Measurements from ENCODE around the gene CCDC12. TPM values are rescaled to one million over a fixed set of nuclear protein-coding genes. Genes with fewer than 3 reads are reported as not detected.

The CCDC12 gene
- total RNA-seq (10 to 100 TPM; 59.3 to 59.4 TPM), polyA plus RNA-seq (100 to 1,000 TPM in 1 of 2 donors, 10 to 100 TPM in 1; 86.5 to 102 TPM)

DNA sequence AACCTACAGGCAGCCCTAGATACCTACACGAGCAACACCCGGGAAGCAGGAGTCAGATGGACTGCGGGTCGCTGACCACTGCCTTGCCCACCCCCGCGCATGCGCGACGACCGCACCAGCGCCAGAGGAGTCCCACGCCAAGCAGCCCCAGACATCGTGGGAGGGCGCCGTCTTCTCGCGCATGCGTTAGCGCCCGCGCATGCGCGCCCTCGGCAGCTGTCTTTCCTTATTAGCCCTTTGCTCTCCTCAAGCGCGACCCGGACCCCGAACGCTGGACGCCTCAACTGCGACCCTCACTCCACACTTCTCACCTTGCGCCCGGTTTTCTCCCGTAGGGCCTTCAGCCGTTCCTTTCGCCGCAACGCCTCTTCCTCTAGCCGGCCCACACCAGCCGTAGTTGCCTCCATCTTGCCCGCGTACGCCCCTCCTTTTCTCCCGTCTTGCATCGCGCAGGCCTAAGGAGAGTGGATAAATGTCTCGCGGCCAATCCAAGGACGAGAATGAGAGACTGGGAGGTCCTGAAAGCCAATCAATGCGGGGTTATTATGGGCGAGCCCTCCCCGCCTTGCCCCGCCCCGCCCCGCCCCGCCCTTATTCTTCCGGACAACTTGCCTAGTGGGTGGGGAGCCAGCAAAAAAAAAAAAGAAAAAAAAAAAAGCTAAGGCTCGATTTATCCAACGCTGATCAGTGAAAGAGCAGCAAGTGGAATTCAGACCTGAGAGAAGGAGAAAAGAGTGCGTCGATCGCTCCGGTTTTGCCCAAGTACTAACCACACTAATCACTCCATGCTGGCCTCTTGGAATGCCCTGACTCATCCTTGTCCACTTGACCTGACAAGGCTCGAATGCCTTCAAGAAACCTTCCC lies at the start of gene CCDC12:
TSS of gene CCDC12 (minus strand) at position 420 of the 865 bp plus-strand sequence. CDS start at position 407, 13 bp downstream.
- peaks cover 75% of the 10 kb centered on the region for H3K4me1 ChIP-seq (ENCODE audit: insufficient read depth, low read length)
- H3K27ac ChIP-seq (ENCODE audit: low read depth, low read length), result peak within 1 kb of the TSS; percentile 89
- peak within 1 kb of the TSS; percentile 67 to 99 for H3K4me3 ChIP-seq (ENCODE audit: low read length in 2 of 2)
- Mint-ChIP-seq H3K4me1 (peaks cover 45 to 78% (median 62%) of the 10 kb centered on the region in 4 donors), H3K36me3 (peaks cover 9 to 31% of the 10 kb centered on the region in 2 donors), H3K4me3 (peak within 1 kb of the TSS; percentile 94 to 100 (median 100)), H3K27ac (peak within 1 kb of the TSS; percentile 90 to 100 (median 99)), H3K27me3 (no peaks in the 10 kb centered on the region), H3K9me3 (peaks cover 0 to 2% (median 0%) of the 10 kb centered on the region in 8 donors)
- CTCF ChIA-PET (ENCODE audit: partially characterized antibody), result interaction anchor here (0.7 to 1.6 kb wide), 5 partner anchors 11 to 49 kb away, joined by 3 to 9 read pairs (median 3); no protein-coding TSS in a partner anchor
- DNase-seq, result peak; percentile 97 to 98 (median 98)
- no peaks in the 10 kb centered on the region for H3K27me3 ChIP-seq (ENCODE audit: insufficient read depth, low read length)
- POLR2A ChIA-PET (ENCODE audit: partially characterized antibody), result interaction anchor here (0.6 to 13.4 kb wide), 14 partner anchors 9 to 1463 kb away, joined by 3 to 222 read pairs (median 6); no protein-coding TSS in a partner anchor
- H3K36me3 ChIP-seq (ENCODE audit: insufficient read depth, low read length), result no peaks in the 10 kb centered on the region
- H3K9me3 ChIP-seq (ENCODE audit: control insufficient read depth in 1 of 2, low read length in 2 of 2), result no peaks in the 10 kb centered on the region
- intact Hi-C loops (cut with micrococcal nuclease), result loop anchor here (1.0 to 5.0 kb wide), 4 partner anchors 61 to 306 kb away; partner anchors contain the start of genes KIF9, KLHL18 and SETD2

DNA sequence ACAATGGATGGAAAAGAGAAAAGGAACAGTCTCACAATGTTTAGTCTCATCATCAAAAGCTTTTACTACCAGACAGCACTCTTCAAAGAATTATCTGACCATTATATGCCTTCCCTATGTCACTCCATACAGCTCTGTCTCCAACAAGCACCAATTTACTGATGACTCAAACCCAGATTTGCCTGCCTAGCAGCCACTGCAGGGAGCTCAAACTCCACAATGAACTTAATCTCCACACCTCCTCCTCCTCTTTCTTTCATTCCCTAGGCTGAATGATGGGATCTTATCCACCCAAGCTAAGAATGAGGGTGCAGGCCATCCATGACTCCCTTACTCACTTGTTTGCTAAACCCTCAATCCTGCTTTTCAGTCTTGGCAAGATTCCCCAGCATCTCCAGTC lies 48.4 kb upstream of the CCDC12 start:
- POLR2A ChIA-PET (ENCODE audit: partially characterized antibody), result no interaction called here
- Mint-ChIP-seq H3K4me3 (no peak overlapping the region), H3K4me1 (peaks cover 16 to 28% (median 23%) of the 10 kb centered on the region in 4 donors), H3K27me3 (no peaks in the 10 kb centered on the region), H3K36me3 (peaks cover 7 to 31% of the 10 kb centered on the region in 2 donors), H3K9me3 (no peaks in the 10 kb centered on the region), H3K27ac (peak overlapping the region in 5 of 7 donors; percentile 29 to 75 (median 68))
- Histone ChIP-seq H3K36me3 (ENCODE audit: insufficient read depth, low read length) (peaks cover 5% of the 10 kb centered on the region), H3K27me3 (ENCODE audit: insufficient read depth, low read length) (no peaks in the 10 kb centered on the region), H3K4me1 (ENCODE audit: insufficient read depth, low read length) (no peaks in the 10 kb centered on the region), H3K9me3 (ENCODE audit: control insufficient read depth in 1 of 2, low read length in 2 of 2) (no peaks in the 10 kb centered on the region), H3K27ac (ENCODE audit: low read depth, low read length) (no peak overlapping the region), H3K4me3 (ENCODE audit: low read length in 2 of 2) (no peak overlapping the region)
- CTCF ChIA-PET (ENCODE audit: partially characterized antibody), result no interaction called here
- no peak for DNase-seq
- intact Hi-C loops (cut with micrococcal nuclease), result loop anchor here (2.0 kb wide), 1 partner anchor 14 kb away; no protein-coding TSS in a partner anchor

DNA sequence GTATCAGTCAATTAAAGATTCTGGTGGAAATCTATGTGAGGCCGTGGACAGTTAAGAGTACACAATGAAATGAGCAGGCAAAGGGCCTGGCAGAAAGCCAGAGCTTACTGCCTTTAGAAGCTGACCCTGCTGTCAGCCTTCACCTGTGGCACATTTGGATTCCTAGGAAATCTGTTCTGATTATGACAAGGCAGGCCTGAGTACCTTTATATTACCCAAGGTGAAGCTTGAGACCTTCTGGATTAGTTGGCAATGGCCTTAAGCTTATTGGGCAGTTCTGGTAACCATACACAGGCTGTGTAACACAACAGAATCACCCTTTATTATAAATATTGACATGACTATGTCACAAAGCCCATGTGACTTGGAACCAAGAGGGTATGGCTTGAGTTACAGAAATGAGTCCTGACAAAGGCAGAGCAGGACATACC lies 46.1 kb upstream of the CCDC12 start:
- no peaks in the 10 kb centered on the region for H3K27me3 ChIP-seq (ENCODE audit: insufficient read depth, low read length)
- Mint-ChIP-seq H3K4me3 (no peak overlapping the region), H3K4me1 (peaks cover 22 to 44% (median 37%) of the 10 kb centered on the region in 4 donors), H3K27ac (peak overlapping the region in 4 of 7 donors; percentile 29 to 81 (median 51)), H3K36me3 (peaks cover 17 to 35% of the 10 kb centered on the region in 2 donors), H3K9me3 (no peaks in the 10 kb centered on the region), H3K27me3 (no peaks in the 10 kb centered on the region)
- H3K4me1 ChIP-seq (ENCODE audit: insufficient read depth, low read length), result peaks cover 7% of the 10 kb centered on the region
- intact Hi-C loops (cut with micrococcal nuclease), result no loop called here
- DNase-seq, result no peak
- no peaks in the 10 kb centered on the region for H3K9me3 ChIP-seq (ENCODE audit: control insufficient read depth in 1 of 2, low read length in 2 of 2)
- H3K4me3 ChIP-seq (ENCODE audit: low read length in 2 of 2), result no peak overlapping the region
- CTCF ChIA-PET (ENCODE audit: partially characterized antibody), result interaction anchor here (1.1 to 1.6 kb wide), 2 partner anchors 10 to 141 kb away, joined by 3 to 4 read pairs; partner anchors contain the start of gene SETD2
- POLR2A ChIA-PET (ENCODE audit: partially characterized antibody), result no interaction called here
- peaks cover 6% of the 10 kb centered on the region for H3K36me3 ChIP-seq (ENCODE audit: insufficient read depth, low read length)
- H3K27ac ChIP-seq (ENCODE audit: low read depth, low read length), result no peak overlapping the region

DNA sequence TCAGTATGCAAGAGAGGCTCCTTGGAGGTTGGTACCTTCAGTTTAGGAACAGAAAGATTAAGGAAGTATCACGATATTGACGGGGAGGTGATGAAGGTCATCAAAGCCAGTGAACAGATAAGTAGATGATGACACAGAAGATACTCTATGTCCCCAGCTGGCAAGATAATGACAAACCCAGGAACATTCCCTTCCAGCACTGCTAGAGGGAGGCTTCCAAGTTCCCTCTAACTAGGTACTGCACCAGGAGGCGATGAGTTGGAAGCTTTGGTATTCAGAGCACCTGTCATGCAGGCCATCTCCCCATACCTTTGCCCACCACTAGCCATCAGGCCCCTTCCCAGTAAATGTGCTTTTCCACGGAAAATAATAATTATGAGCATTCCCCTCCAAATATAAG lies 43.8 kb upstream of the CCDC12 start:
- ChIA-PET POLR2A (ENCODE audit: partially characterized antibody) (interaction anchor here (1.0 to 1.3 kb wide), 2 partner anchors 21 to 144 kb away, joined by 3 read pairs; partner anchors contain the start of gene SETD2), CTCF (ENCODE audit: partially characterized antibody) (interaction anchor here (2.7 kb wide), 1 partner anchor 22 kb away, joined by 7 read pairs; no protein-coding TSS in a partner anchor)
- no peak for DNase-seq
- intact Hi-C loops (cut with micrococcal nuclease), result no loop called here
- no peaks in the 10 kb centered on the region for H3K9me3 ChIP-seq (ENCODE audit: control insufficient read depth in 1 of 2, low read length in 2 of 2)
- peaks cover 21% of the 10 kb centered on the region for H3K4me1 ChIP-seq (ENCODE audit: insufficient read depth, low read length)
- Mint-ChIP-seq H3K4me3 (no peak overlapping the region), H3K9me3 (no peaks in the 10 kb centered on the region), H3K36me3 (peaks cover 12 to 46% of the 10 kb centered on the region in 2 donors), H3K27ac (peak overlapping the region; percentile 57 to 89 (median 74)), H3K27me3 (no peaks in the 10 kb centered on the region), H3K4me1 (peaks cover 26 to 50% (median 39%) of the 10 kb centered on the region in 4 donors)
- no peak overlapping the region for H3K4me3 ChIP-seq (ENCODE audit: low read length in 2 of 2)
- no peak overlapping the region for H3K27ac ChIP-seq (ENCODE audit: low read depth, low read length)
- no peaks in the 10 kb centered on the region for H3K27me3 ChIP-seq (ENCODE audit: insufficient read depth, low read length)
- H3K36me3 ChIP-seq (ENCODE audit: insufficient read depth, low read length), result peaks cover 6% of the 10 kb centered on the region

DNA sequence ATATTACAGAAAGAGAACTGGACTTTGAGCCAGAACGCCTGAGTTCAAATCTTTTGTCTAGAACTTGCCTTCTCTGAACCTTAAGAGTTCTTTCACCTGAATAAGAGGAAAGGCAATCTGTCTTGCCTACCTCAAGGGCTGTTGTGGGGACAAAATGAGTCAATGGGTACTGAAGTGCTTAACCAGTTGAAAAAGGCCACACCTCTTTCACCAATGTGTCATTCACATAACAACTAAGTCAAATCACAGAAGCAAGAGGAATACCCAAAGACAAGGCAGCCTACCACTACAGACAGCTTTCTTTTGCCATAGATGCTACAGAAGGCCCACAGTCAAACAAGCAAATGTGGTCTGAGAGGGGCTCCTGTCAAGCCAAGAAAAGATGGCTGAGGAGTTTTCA lies 42.7 kb upstream of the CCDC12 start:
- POLR2A ChIA-PET (ENCODE audit: partially characterized antibody), result no interaction called here

DNA sequence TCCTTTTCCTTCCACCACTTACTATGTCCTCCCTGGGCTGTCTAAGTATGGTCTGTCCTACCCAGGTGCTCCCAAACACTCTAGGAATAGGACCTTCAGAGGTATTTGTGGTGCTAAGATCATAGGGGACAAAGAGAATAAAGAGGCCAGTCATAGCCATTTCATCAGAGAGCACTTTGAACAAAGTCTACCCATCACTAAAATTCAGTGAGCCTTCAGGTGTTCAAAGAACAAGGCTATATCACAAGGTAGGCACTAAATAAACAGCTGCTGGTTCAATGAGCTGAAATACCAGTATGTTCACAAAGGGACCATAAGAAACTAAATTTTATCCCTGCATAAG lies 41.7 kb upstream of the CCDC12 start:
- Histone ChIP-seq H3K27ac (ENCODE audit: low read depth, low read length) (peak overlapping the region; percentile 26), H3K4me3 (ENCODE audit: low read length in 2 of 2) (no peak overlapping the region), H3K27me3 (ENCODE audit: insufficient read depth, low read length) (no peaks in the 10 kb centered on the region), H3K36me3 (ENCODE audit: insufficient read depth, low read length) (peaks cover 6% of the 10 kb centered on the region), H3K9me3 (ENCODE audit: control insufficient read depth in 1 of 2, low read length in 2 of 2) (no peaks in the 10 kb centered on the region), H3K4me1 (ENCODE audit: insufficient read depth, low read length) (peaks cover 21% of the 10 kb centered on the region)
- no peak overlapping the region for H3K4me3 Mint-ChIP-seq
- intact Hi-C loops (cut with micrococcal nuclease), result no loop called here
- POLR2A ChIA-PET (ENCODE audit: partially characterized antibody), result no interaction called here
- no peaks in the 10 kb centered on the region for H3K9me3 Mint-ChIP-seq
- peaks cover 24 to 52% (median 31%) of the 10 kb centered on the region in 4 donors for H3K4me1 Mint-ChIP-seq
- no peak for DNase-seq
- H3K36me3 Mint-ChIP-seq, result peaks cover 12 to 58% of the 10 kb centered on the region in 2 donors
- peak overlapping the region; percentile 46 to 91 (median 79) for H3K27ac Mint-ChIP-seq
- CTCF ChIA-PET (ENCODE audit: partially characterized antibody), result interaction anchor here (1.2 kb wide), 1 partner anchor 50 kb away, joined by 3 read pairs; no protein-coding TSS in a partner anchor
- no peaks in the 10 kb centered on the region for H3K27me3 Mint-ChIP-seq

More for the DNA sequence above, 42.7 kb upstream of the CCDC12 start:
- H3K27ac Mint-ChIP-seq, result peak overlapping the region; percentile 38 to 94 (median 73)
- H3K4me3 ChIP-seq (ENCODE audit: low read length in 2 of 2), result no peak overlapping the region
- no peaks in the 10 kb centered on the region for H3K9me3 ChIP-seq (ENCODE audit: control insufficient read depth in 1 of 2, low read length in 2 of 2)
- H3K36me3 Mint-ChIP-seq, result peaks cover 12 to 50% of the 10 kb centered on the region in 2 donors
- H3K9me3 Mint-ChIP-seq, result no peaks in the 10 kb centered on the region
- H3K4me1 Mint-ChIP-seq, result peaks cover 24 to 45% (median 31%) of the 10 kb centered on the region in 4 donors
- peaks cover 21% of the 10 kb centered on the region for H3K4me1 ChIP-seq (ENCODE audit: insufficient read depth, low read length)
- DNase-seq, result no peak
- no peak overlapping the region for H3K4me3 Mint-ChIP-seq
- CTCF ChIA-PET (ENCODE audit: partially characterized antibody), result interaction anchor here (1.0 to 2.7 kb wide), 2 partner anchors 9 to 21 kb away, joined by 3 to 7 read pairs; no protein-coding TSS in a partner anchor
- intact Hi-C loops (cut with micrococcal nuclease), result no loop called here
- no peaks in the 10 kb centered on the region for H3K27me3 Mint-ChIP-seq
- peaks cover 6% of the 10 kb centered on the region for H3K36me3 ChIP-seq (ENCODE audit: insufficient read depth, low read length)
- H3K27ac ChIP-seq (ENCODE audit: low read depth, low read length), result no peak overlapping the region
- H3K27me3 ChIP-seq (ENCODE audit: insufficient read depth, low read length), result no peaks in the 10 kb centered on the region
